ENCODE results near the gene GOLGA3. TPM values are rescaled to one million over a fixed set of nuclear protein-coding genes. Genes with fewer than 3 reads are reported as not detected.

Gene GOLGA3
- total and polyA plus RNA-seq, 2 donors from 2014 or later = 7.7 to 53.0 TPM

DNA sequence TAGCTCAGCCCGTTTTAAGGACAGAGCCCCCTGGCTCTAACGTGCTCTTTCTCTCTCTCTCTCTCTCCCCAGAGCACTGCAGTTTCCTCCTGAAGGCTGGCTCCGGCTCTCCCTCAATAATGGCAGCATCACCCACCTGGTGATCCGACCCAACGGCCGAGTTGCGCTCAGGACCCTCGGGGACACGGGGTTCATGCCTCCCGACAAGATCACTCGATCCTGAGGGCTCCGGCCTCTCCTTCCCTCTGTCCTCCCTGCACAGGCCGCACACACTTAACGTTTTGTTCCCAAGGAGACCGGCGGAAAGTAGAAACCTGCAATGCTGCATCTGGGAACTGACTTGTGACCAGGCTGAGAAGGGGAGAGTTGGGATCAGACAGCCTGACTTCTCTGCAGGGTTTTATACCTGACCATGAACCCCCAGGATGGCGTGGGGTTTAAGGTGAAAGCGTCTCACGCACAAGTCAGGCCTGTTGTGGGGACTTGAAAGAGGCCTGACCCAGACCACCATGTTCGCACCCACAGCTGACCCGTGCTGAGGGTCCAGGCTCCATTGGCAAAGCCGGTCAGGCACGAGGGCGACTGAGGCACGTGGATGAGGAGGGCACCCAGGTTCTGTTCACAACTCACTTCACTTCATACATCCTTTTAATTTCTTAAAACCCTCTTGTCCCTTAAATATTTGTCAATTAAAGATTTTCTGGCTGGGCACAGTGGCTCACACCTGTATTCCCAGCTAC is 107.9 kb downstream of the GOLGA3 start:
- H3K4me1 ChIP-seq (ENCODE audit: control insufficient read depth in 2 of 3, insufficient read depth in 2 of 3, low read depth in 1 of 3, low read length in 3 of 3) = no peaks in the 10 kb centered on the region
- H3K27ac ChIP-seq (ENCODE audit: low read depth in 2 of 2, low read length in 2 of 2) = no peak overlapping the region
- intact Hi-C loops (cut with DNase I) = no loop called here
- FAIRE-seq (no peak), DNase-seq (no peak)
- TF ChIP-seq, protein P1, sequence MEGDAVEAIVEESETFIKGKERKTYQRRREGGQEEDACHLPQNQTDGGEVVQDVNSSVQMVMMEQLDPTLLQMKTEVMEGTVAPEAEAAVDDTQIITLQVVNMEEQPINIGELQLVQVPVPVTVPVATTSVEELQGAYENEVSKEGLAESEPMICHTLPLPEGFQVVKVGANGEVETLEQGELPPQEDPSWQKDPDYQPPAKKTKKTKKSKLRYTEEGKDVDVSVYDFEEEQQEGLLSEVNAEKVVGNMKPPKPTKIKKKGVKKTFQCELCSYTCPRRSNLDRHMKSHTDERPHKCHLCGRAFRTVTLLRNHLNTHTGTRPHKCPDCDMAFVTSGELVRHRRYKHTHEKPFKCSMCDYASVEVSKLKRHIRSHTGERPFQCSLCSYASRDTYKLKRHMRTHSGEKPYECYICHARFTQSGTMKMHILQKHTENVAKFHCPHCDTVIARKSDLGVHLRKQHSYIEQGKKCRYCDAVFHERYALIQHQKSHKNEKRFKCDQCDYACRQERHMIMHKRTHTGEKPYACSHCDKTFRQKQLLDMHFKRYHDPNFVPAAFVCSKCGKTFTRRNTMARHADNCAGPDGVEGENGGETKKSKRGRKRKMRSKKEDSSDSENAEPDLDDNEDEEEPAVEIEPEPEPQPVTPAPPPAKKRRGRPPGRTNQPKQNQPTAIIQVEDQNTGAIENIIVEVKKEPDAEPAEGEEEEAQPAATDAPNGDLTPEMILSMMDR (IDR thresholded peaks at IDR 0.05; ENCODE audit: borderline replicate concordance, extremely low read depth, insufficient read depth) = no peak
- no peaks in the 10 kb centered on the region for H3K27me3 ChIP-seq (ENCODE audit: control insufficient read depth, insufficient read depth, low read length)
- peaks cover 0 to 26% (median 4%) of the 10 kb centered on the region in 3 donors for H3K36me3 ChIP-seq (ENCODE audit: control insufficient read depth in 2 of 3, insufficient read depth in 3 of 3, low read length in 3 of 3)
- no peaks in the 10 kb centered on the region for H3K9me3 ChIP-seq (ENCODE audit: control insufficient read depth in 2 of 3, insufficient read depth in 1 of 3, low read length in 3 of 3)
- no peak overlapping the region for H3K9ac ChIP-seq (ENCODE audit: low read length in 3 of 3)
- no peak overlapping the region for H3K4me3 ChIP-seq (ENCODE audit: low read length in 3 of 3)

DNA sequence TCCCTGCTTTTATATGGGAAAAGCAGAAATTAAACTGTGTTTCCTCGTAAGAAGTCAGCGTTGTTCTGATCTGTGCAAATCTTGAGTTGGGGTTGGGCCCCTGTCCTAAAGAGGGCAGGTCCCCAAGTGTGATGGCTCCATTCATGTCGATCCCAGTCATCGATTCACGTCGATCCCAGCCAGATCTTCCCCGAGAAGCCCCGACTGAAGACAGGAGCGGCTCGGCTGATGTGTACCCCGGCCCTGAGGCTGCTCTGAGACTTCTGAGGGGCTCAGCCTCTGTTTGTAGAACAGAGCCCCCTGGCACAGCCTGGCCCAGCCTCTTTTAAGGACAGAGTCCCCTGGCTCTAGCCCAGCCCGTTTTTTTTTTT is 108.7 kb downstream of the GOLGA3 start:
- no peak overlapping the region for H3K4me3 ChIP-seq (ENCODE audit: low read length in 3 of 3)
- FAIRE-seq (no peak), DNase-seq (no peak)
- H3K4me1 ChIP-seq (ENCODE audit: control insufficient read depth in 2 of 3, insufficient read depth in 2 of 3, low read depth in 1 of 3, low read length in 3 of 3) = no peaks in the 10 kb centered on the region
- no peak overlapping the region for H3K27ac ChIP-seq (ENCODE audit: low read depth in 2 of 2, low read length in 2 of 2)
- H3K36me3 ChIP-seq (ENCODE audit: control insufficient read depth in 2 of 3, insufficient read depth in 3 of 3, low read length in 3 of 3) = peaks cover 0 to 20% (median 2%) of the 10 kb centered on the region in 3 donors
- no peak overlapping the region for H3K9ac ChIP-seq (ENCODE audit: low read length in 3 of 3)
- no peaks in the 10 kb centered on the region for H3K27me3 ChIP-seq (ENCODE audit: control insufficient read depth, insufficient read depth, low read length)
- TF ChIP-seq, protein P1 (IDR thresholded peaks at IDR 0.05; ENCODE audit: borderline replicate concordance, extremely low read depth, insufficient read depth) = no peak
- intact Hi-C loops (cut with DNase I) = no loop called here
- H3K9me3 ChIP-seq (ENCODE audit: control insufficient read depth in 2 of 3, insufficient read depth in 1 of 3, low read length in 3 of 3) = no peaks in the 10 kb centered on the region

DNA sequence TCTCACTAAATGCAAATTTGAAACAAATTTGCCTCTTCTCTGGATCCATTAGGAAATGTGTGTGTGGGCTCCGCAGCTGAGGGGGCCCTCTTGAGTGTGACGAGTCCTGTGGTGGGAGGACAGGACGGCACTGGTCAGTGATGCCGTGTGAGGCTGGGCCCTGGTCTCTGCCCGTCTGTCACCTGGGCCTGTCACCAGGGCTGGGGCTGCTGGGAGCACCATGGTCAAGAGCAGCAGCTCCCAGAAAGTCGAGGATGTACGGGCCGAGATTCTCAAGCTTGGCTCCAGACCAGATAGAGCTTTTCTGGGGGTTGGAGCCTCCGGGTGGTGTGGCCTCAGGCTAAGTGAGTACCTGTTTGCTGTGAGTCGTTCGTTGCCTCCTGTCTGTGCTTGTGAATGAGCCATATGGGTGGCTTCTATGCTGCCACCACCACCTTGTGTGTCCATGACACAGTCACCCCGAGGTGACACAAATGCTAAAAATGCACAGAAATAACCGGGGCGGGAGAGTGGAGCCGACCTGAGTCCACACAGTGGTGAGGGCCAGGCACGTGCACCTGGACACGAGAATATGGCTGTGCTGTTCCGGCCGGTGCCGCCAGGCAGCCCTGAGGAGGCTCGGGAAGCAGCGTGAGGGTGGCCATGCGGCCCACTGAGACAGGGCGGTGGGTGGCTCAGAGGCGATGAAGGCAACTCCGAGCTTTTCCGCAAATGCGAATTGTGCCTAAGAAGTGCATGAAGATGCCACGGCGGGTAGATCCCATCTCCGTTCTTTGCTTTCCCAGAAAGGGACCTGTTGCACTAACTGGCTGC is 109.3 kb downstream of the GOLGA3 start:
- intact Hi-C loops (cut with DNase I) = no loop called here
- peaks cover 0 to 19% (median 4%) of the 10 kb centered on the region in 3 donors for H3K36me3 ChIP-seq (ENCODE audit: control insufficient read depth in 2 of 3, insufficient read depth in 3 of 3, low read length in 3 of 3)
- no peak overlapping the region for H3K9ac ChIP-seq (ENCODE audit: low read length in 3 of 3)
- H3K4me1 ChIP-seq (ENCODE audit: control insufficient read depth in 2 of 3, insufficient read depth in 2 of 3, low read depth in 1 of 3, low read length in 3 of 3) = no peaks in the 10 kb centered on the region
- H3K4me3 ChIP-seq (ENCODE audit: low read length in 3 of 3) = no peak overlapping the region
- FAIRE-seq (no peak), DNase-seq (no peak)
- no peaks in the 10 kb centered on the region for H3K9me3 ChIP-seq (ENCODE audit: control insufficient read depth in 2 of 3, insufficient read depth in 1 of 3, low read length in 3 of 3)
- no peaks in the 10 kb centered on the region for H3K27me3 ChIP-seq (ENCODE audit: control insufficient read depth, insufficient read depth, low read length)
- no peak overlapping the region for H3K27ac ChIP-seq (ENCODE audit: low read depth in 2 of 2, low read length in 2 of 2)
- TF ChIP-seq, protein P1 (IDR thresholded peaks at IDR 0.05; ENCODE audit: borderline replicate concordance, extremely low read depth, insufficient read depth) = no peak

Other genes starting within 250 kb of the GOLGA3 start
- gene LRCOL1, start 218.3 kb downstream of the GOLGA3 start, total RNA-seq = 1.8 TPM
- 1.0 TPM for gene LRCOL1, start 218.3 kb downstream of the GOLGA3 start, polyA plus RNA-seq (ENCODE audit: insufficient read depth, low read depth, low replicate concordance)
- gene P2RX2, start 210.1 kb downstream of the GOLGA3 start, total RNA-seq = 0.19 TPM
- 0.37 TPM for gene P2RX2, start 210.1 kb downstream of the GOLGA3 start, polyA plus RNA-seq (ENCODE audit: insufficient read depth, low read depth, low replicate concordance)
- 23.0 TPM for gene POLE, start 141.5 kb downstream of the GOLGA3 start, total RNA-seq
- gene POLE, start 141.5 kb downstream of the GOLGA3 start, polyA plus RNA-seq (ENCODE audit: insufficient read depth, low read depth, low replicate concordance) = 5.3 TPM
- gene PXMP2, start 141.3 kb downstream of the GOLGA3 start, total RNA-seq = 23.4 TPM
- gene PXMP2, start 141.3 kb downstream of the GOLGA3 start, polyA plus RNA-seq (ENCODE audit: insufficient read depth, low read depth, low replicate concordance) = 90.9 TPM
- gene PGAM5, start 118.0 kb downstream of the GOLGA3 start, total RNA-seq = 33.5 TPM
- 19.4 TPM for gene PGAM5, start 118.0 kb downstream of the GOLGA3 start, polyA plus RNA-seq (ENCODE audit: insufficient read depth, low read depth, low replicate concordance)
- 57.3 TPM for gene ANKLE2, start 67.0 kb downstream of the GOLGA3 start, total RNA-seq
- gene ANKLE2, start 67.0 kb downstream of the GOLGA3 start, polyA plus RNA-seq (ENCODE audit: insufficient read depth, low read depth, low replicate concordance) = 14.6 TPM
- 37.3 TPM for gene CHFR, start 58.7 kb upstream of the GOLGA3 start, total RNA-seq
- gene CHFR, start 58.7 kb upstream of the GOLGA3 start, polyA plus RNA-seq (ENCODE audit: insufficient read depth, low read depth, low replicate concordance) = 8.3 TPM
- 15.2 TPM for gene ZNF605, start 127.4 kb upstream of the GOLGA3 start, total RNA-seq
- 5.0 TPM for gene ZNF605, start 127.4 kb upstream of the GOLGA3 start, polyA plus RNA-seq (ENCODE audit: insufficient read depth, low read depth, low replicate concordance)
- gene ZNF26, start 157.5 kb upstream of the GOLGA3 start, total RNA-seq = 16.4 TPM
- 2.9 TPM for gene ZNF26, start 157.5 kb upstream of the GOLGA3 start, polyA plus RNA-seq (ENCODE audit: insufficient read depth, low read depth, low replicate concordance)
- gene ZNF84, start 208.6 kb upstream of the GOLGA3 start, total RNA-seq = 32.7 TPM
- 15.5 TPM for gene ZNF84, start 208.6 kb upstream of the GOLGA3 start, polyA plus RNA-seq (ENCODE audit: insufficient read depth, low read depth, low replicate concordance)